Spleen (tissue), 11 donors: ENCODE measurements around the gene TM7SF3. TPM values are rescaled to one million over a fixed set of nuclear protein-coding genes. Genes with fewer than 3 reads are reported as not detected.

Experiments
- DNase-seq: peaks from one replicate; pipeline ENCODE4 v3.0.0-alpha.2; 2020
- H3K27ac ChIP-seq, 8 donors: fragments of 200-600 bp; sonication (generic) in 7 of 8; 1 replicate in 4 of 8; 2 replicates in 4 of 8; pipeline versions ENCODE4 v1.5.0 to v1.8.0; 2016 to 2021; ENCODE audit warnings: inconsistent platforms in 4 of 8, mild to moderate bottlenecking in 4 of 8, moderate library complexity in 1 of 8
- H3K27me3 ChIP-seq, 7 donors: fragments of 200-600 bp; sonication (generic) in 6 of 7; replicated peaks in 1 of 7; 1 replicate in 4 of 7; 2 replicates in 3 of 7; pipeline versions ENCODE4 v1.5.0 to v1.8.0; 2016 to 2021; ENCODE audit warnings: inconsistent platforms in 3 of 7, mild to moderate bottlenecking in 1 of 7
- H3K36me3 ChIP-seq, 6 donors: fragments of 200-600 bp; sonication (generic) in 5 of 6; 1 replicate in 4 of 6; 2 replicates in 2 of 6; pipeline versions ENCODE4 v1.5.0 to v1.8.0; 2016 to 2021; ENCODE audit warnings: inconsistent platforms in 2 of 6
- H3K4me1 ChIP-seq, 6 donors: fragments of 200-600 bp; sonication (generic) in 5 of 6; 1 replicate in 3 of 6; 2 replicates in 3 of 6; pipeline versions ENCODE4 v1.5.0 to v1.8.0; 2016 to 2021; ENCODE audit warnings: inconsistent platforms in 3 of 6
- H3K4me3 ChIP-seq, 8 donors: fragments of 200-600 bp; sonication (generic) in 7 of 8; 1 replicate in 4 of 8; 2 replicates in 4 of 8; pipeline versions ENCODE4 v1.5.0 to v1.8.0; 2016 to 2021; ENCODE audit warnings: inconsistent platforms in 4 of 8, mild to moderate bottlenecking in 4 of 8, moderate library complexity in 2 of 8
- H3K9me3 ChIP-seq, 8 donors: fragments of 200-600 bp; sonication (generic) in 7 of 8; 1 replicate in 4 of 8; 2 replicates in 4 of 8; pipeline versions ENCODE4 v1.5.0 to v1.8.0; 2016 to 2021; ENCODE audit warnings: inconsistent platforms in 4 of 8
- POLR2A ChIP-seq, 3 donors: fragments of 450-650 bp; IDR thresholded peaks; one replicate each; pipeline ENCODE4 v1.5.1; 2017; ENCODE audit warnings: antibody characterized with exemption in 3 of 3, mild to moderate bottlenecking in 1 of 3
- POLR2AphosphoS5 ChIP-seq, 3 donors: sonication (generic); formaldehyde crosslinking; IDR thresholded peaks; one replicate each; pipeline ENCODE4 v1.5.1; 2017; ENCODE audit warnings: antibody characterized with exemption in 3 of 3
- WGBS, 5 donors: extraction: QIAGEN DNeasy Blood & Tissue Kit in 3 of 5; methylation state at CpG; one replicate each; pipeline versions ENCODE4 v1.1.5 to v1.1.7; 2013 to 2018; 5-methylcytosine and 5-hydroxymethylcytosine counted together
- intact Hi-C: fragments of 100-400 bp; cut with DNase I; formaldehyde crosslinking; loops from one replicate; pipeline ENCODE4 v1.15.0; 2023; ENCODE audit warnings: low total_unique reads
- polyA plus RNA-seq, 3 donors: library from polyadenylated mRNA; stranded (reverse); fragments of 200-250 nt; gene quantifications; one replicate each; pipeline ENCODE4 v1.2.1, GENCODE V29; 2013
- total RNA-seq, 7 donors: library from RNA; depleted of rRNA in 3 of 7; stranded (reverse); fragments of >200 nt in 3 of 7; fragmentation: NEBNext Ultra II Directional in 4 of 7; extraction: Animal tissue kit (Norgen Biotek cat#: 25700) in 4 of 7; gene quantifications; one replicate each; pipeline versions ENCODE4 v1.1.0 to v1.2.1, GENCODE V29; 2016 to 2021
- TF ChIP-seq, protein P1 (sequence below), 11 experiments: fragments of 200-600 bp in 7 of 11; fragments of 450-650 bp in 4 of 11; sonication (generic) in 4 of 11; IDR thresholded peaks in 8 of 11; conservative IDR thresholded peaks in 3 of 11; 1 replicate in 7 of 11; 2 replicates in 4 of 11; pipeline versions ENCODE4 v1.4.0 to v1.8.0; 2016 to 2021; ENCODE audit warnings: antibody characterized with exemption in 11 of 11, inconsistent platforms in 4 of 11, mild to moderate bottlenecking in 1 of 11
- donor health status: healthy with polysubstance abuse.
- donor health status: DM: no; HTN: no; CAD: no; lungs with moderate emphysema.
- donor health status: DM: no; HTN: no; CAD: no.
- donor health status: Bipolar disorder and iron deficiency.
- donor health status: healthy.
- donor health status: DM: no; HTN: no; CAD: no.
- donor health status: DM: yes; HTN: yes; CAD: no.

Gene TM7SF3
- total and polyA plus RNA-seq, 10 donors, result 12.2 to 88.7 (median 40.6) TPM

DNA sequence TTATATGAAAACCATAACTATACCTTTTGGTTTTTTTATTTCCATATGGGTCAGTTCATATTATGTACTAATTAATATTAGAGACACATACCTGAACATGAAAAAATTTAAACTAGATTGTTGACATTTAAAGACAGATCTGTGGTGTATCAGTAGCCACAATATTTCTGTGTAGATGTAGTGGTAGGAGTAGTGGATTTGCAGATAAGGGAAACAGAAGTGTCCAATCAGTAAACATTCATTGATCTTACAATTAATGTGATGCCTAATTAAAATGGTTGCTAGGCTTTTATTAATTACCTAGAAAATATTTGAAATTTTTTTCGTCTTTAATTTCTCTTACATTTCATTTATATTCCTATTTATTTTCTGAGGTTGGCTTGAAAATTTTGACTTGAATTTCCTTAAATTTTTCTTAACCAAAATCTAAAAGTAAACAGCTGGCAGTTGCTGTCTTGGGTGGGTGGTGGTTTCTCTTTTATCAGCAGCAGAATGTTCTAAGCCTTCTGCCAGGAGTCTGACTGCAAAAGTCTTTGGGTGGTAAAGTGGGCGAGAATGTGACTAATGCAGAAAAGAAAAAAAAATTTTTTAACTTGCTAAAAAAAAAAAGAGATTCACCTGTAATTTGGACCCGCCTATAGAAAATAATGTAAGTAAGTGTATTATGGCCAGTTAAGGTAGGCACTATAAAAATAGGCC is 73.5 kb downstream of the TM7SF3 start:
- H3K27ac ChIP-seq, result peak overlapping the region in 7 of 8 donors; percentile 69 to 98 (median 95)

DNA sequence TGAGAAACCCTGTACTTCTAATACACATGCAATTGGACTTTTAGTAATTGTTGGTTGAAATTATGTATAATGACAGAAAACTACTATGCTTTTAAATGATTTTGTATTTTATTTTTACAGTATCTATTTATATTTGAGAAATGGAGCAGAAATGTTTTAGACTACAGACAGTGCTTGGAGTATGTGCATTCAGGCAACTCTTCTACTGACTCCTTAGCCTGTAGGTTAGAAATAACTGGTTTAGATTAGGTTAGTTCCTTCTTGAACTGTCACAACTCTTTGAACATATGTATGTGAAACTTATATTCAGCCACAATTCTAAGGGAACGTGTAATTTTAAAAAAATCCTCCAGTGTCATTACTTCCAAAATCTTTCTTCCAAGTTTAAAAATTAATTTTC is 74.2 kb downstream of the TM7SF3 start:
- Histone ChIP-seq H3K36me3 (no peaks in the 10 kb centered on the region), H3K9me3 (peaks cover 0 to 5% (median 0%) of the 10 kb centered on the region in 8 donors), H3K4me3 (peak overlapping the region; percentile 74 to 91 (median 82)), H3K27ac (peak overlapping the region; percentile 69 to 98 (median 95)), H3K27me3 (no peaks in the 10 kb centered on the region), H3K4me1 (peaks cover 42 to 89% (median 74%) of the 10 kb centered on the region in 6 donors)
- TF ChIP-seq POLR2A (IDR thresholded peaks at IDR 0.05), result no peak
- TF ChIP-seq POLR2AphosphoS5 (IDR thresholded peaks at IDR 0.05), result no peak
- TF ChIP-seq, protein P1, sequence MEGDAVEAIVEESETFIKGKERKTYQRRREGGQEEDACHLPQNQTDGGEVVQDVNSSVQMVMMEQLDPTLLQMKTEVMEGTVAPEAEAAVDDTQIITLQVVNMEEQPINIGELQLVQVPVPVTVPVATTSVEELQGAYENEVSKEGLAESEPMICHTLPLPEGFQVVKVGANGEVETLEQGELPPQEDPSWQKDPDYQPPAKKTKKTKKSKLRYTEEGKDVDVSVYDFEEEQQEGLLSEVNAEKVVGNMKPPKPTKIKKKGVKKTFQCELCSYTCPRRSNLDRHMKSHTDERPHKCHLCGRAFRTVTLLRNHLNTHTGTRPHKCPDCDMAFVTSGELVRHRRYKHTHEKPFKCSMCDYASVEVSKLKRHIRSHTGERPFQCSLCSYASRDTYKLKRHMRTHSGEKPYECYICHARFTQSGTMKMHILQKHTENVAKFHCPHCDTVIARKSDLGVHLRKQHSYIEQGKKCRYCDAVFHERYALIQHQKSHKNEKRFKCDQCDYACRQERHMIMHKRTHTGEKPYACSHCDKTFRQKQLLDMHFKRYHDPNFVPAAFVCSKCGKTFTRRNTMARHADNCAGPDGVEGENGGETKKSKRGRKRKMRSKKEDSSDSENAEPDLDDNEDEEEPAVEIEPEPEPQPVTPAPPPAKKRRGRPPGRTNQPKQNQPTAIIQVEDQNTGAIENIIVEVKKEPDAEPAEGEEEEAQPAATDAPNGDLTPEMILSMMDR (IDR thresholded peaks at IDR 0.05 in 8 of 11, conservative IDR thresholded peaks at IDR 0.05 in 3 of 11), result no peak
- 3 to 21% (median 10%) methylated on average over 1 of the region's 1 CpG for WGBS, 5 donors
- intact Hi-C loops, result loop anchor here (10.0 kb wide), 1 partner anchor 85 kb away; no protein-coding TSS in a partner anchor
- no peak for DNase-seq

More for the DNA sequence above, 73.5 kb downstream of the TM7SF3 start:
- H3K36me3 ChIP-seq, result no peaks in the 10 kb centered on the region
- intact Hi-C loops, result no loop called here
- H3K27me3 ChIP-seq, result no peaks in the 10 kb centered on the region
- no peak for TF ChIP-seq POLR2A (IDR thresholded peaks at IDR 0.05)
- TF ChIP-seq POLR2AphosphoS5 (IDR thresholded peaks at IDR 0.05), result no peak
- TF ChIP-seq, protein P1 (IDR thresholded peaks at IDR 0.05 in 8 of 11, conservative IDR thresholded peaks at IDR 0.05 in 3 of 11), result no peak
- peak overlapping the region in 7 of 8 donors; percentile 1 to 91 (median 81) for H3K4me3 ChIP-seq
- 28 to 40% (median 37%) methylated on average over 3 of the region's 3 CpGs for WGBS, 5 donors
- DNase-seq, result no peak
- H3K4me1 ChIP-seq, result peaks cover 41 to 89% (median 67%) of the 10 kb centered on the region in 6 donors
- peaks cover 0 to 7% (median 0%) of the 10 kb centered on the region in 8 donors for H3K9me3 ChIP-seq

DNA sequence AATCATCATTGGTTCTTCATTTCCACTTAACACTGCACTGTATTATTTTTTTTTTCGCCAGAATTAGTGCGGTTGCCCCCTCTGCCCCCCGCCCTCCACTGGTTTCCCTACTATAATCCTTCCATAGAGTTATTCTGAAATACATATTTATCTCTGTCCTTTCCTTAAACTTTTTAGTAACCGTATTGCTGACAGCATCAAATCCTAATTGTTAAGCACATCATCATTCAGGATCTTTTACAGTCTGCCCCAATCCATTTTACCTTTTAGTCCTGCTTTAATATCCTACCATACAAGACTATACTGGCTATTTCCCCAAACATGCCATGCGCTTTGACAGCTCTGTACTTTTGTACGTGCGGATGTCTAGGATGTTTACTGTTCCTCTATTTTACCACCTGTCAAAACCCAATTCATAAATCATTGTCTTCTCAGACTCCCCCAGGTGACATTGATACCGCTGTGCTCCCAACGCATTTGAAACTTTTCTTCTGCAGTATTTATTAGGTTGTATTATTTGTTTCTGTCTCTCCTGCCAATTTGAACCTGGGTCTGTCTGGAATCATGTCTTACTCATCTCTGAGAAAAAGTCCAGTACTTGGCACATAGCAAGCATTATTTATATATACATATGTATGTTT is 74.9 kb downstream of the TM7SF3 start:
- intact Hi-C loops, result loop anchor here (10.0 kb wide), 1 partner anchor 85 kb away; no protein-coding TSS in a partner anchor
- peak overlapping the region; percentile 89 to 98 (median 96) for H3K27ac ChIP-seq
- peaks cover 42 to 89% (median 74%) of the 10 kb centered on the region in 6 donors for H3K4me1 ChIP-seq
- peak overlapping the region; percentile 74 to 91 (median 82) for H3K4me3 ChIP-seq
- no peaks in the 10 kb centered on the region for H3K9me3 ChIP-seq
- TF ChIP-seq POLR2A (IDR thresholded peaks at IDR 0.05) (no peak), POLR2AphosphoS5 (IDR thresholded peaks at IDR 0.05) (no peak)
- TF ChIP-seq, protein P1 (IDR thresholded peaks at IDR 0.05 in 8 of 11, conservative IDR thresholded peaks at IDR 0.05 in 3 of 11), result no peak
- no peaks in the 10 kb centered on the region for H3K27me3 ChIP-seq
- 1 to 4% (median 2%) methylated on average over 9 of the region's 9 CpGs for WGBS, 5 donors
- H3K36me3 ChIP-seq, result peaks cover 0 to 6% (median 0%) of the 10 kb centered on the region in 6 donors
- DNase-seq, result no peak

DNA sequence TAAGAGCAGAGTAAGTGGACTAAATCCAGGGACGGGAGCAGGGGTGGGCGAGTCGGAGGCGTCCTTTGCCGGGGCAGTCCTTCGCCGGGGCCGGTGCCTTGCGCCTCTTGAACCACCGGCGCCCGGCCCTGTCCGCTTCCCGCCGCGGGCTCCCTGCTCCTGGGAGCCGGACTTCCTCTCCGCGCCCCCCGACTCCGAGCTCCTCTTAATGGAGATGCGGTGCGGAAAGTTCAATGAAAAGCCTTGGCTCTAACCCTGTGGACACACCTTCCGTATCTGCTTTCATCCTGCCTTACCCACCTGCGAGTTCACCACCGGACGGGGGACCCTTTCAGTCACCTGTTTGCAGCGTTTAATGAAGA is 75.5 kb downstream of the TM7SF3 start:
- Histone ChIP-seq H3K4me1 (peaks cover 42 to 89% (median 69%) of the 10 kb centered on the region in 6 donors), H3K27ac (peak overlapping the region; percentile 89 to 98 (median 96)), H3K27me3 (no peaks in the 10 kb centered on the region), H3K4me3 (peak overlapping the region; percentile 74 to 91 (median 82)), H3K36me3 (peaks cover 0 to 13% (median 0%) of the 10 kb centered on the region in 6 donors), H3K9me3 (no peaks in the 10 kb centered on the region)
- intact Hi-C loops, result loop anchor here (10.0 kb wide), 1 partner anchor 84 kb away; no protein-coding TSS in a partner anchor
- TF ChIP-seq POLR2AphosphoS5 (IDR thresholded peaks at IDR 0.05), result no peak
- TF ChIP-seq, protein P1 (IDR thresholded peaks at IDR 0.05 in 8 of 11, conservative IDR thresholded peaks at IDR 0.05 in 3 of 11), result no peak
- 0 to 1% (median 0%) methylated on average over 16 to 28 of the region's 28 CpGs for WGBS, 5 donors
- DNase-seq, result peak; percentile 92
